ENCODE results near the gene GAS2. TPM values are rescaled to one million over a fixed set of nuclear protein-coding genes. Genes with fewer than 3 reads are reported as not detected.

GAS2 gene
- total RNA-seq, 1 donor from 2014 or later, result 10.3 TPM

GRCh38 chr11:22703591-22703990 is 37.2 kb downstream of the GAS2 start:
- DNase-seq (ENCODE audit: low read depth), result no peak
- no peak overlapping the region for H3K4me3 ChIP-seq (ENCODE audit: low read depth, low read length)
- TF ChIP-seq CTCF (conservative IDR thresholded peaks at IDR 0.05; ENCODE audit: low read depth, low read length), result no peak

GRCh38 chr11:22707119-22707899 is 40.9 kb downstream of the GAS2 start:
- no peak for DNase-seq (ENCODE audit: low read depth)
- no peak overlapping the region for H3K4me3 ChIP-seq (ENCODE audit: low read depth, low read length)
- no peak for TF ChIP-seq CTCF (conservative IDR thresholded peaks at IDR 0.05; ENCODE audit: low read depth, low read length)

- no peak for DNase-seq (ENCODE audit: low read depth)
- H3K4me3 ChIP-seq (ENCODE audit: low read depth, low read length), result no peak overlapping the region
- TF ChIP-seq CTCF (conservative IDR thresholded peaks at IDR 0.05; ENCODE audit: low read depth, low read length), result no peak
These were observed 44.8 kb downstream of the GAS2 start for GRCh38 chr11:22711071-22711770.

GRCh38 chr11:22711880-22712279 is 45.5 kb downstream of the GAS2 start:
- no peak for TF ChIP-seq CTCF (conservative IDR thresholded peaks at IDR 0.05; ENCODE audit: low read depth, low read length)
- DNase-seq (ENCODE audit: low read depth), result no peak
- H3K4me3 ChIP-seq (ENCODE audit: low read depth, low read length), result no peak overlapping the region

- no peak overlapping the region for H3K4me3 ChIP-seq (ENCODE audit: low read depth, low read length)
- TF ChIP-seq CTCF (conservative IDR thresholded peaks at IDR 0.05; ENCODE audit: low read depth, low read length), result no peak
- DNase-seq (ENCODE audit: low read depth), result no peak
These were observed 46.9 kb downstream of the GAS2 start for GRCh38 chr11:22713336-22713735.

- H3K4me3 ChIP-seq (ENCODE audit: low read depth, low read length), result no peak overlapping the region
- DNase-seq (ENCODE audit: low read depth), result no peak
- no peak for TF ChIP-seq CTCF (conservative IDR thresholded peaks at IDR 0.05; ENCODE audit: low read depth, low read length)
These were observed 49.6 kb downstream of the GAS2 start for GRCh38 chr11:22715971-22716370.
